Transverse colon (tissue), 4 donors: Measurements from ENCODE around the gene EFCAB7. TPM values are rescaled to one million over a fixed set of nuclear protein-coding genes. Genes with fewer than 3 reads are reported as not detected.

ENCODE experiments used
- DNase-seq: peaks from one replicate; pipeline ENCODE4 v3.0.0-alpha.2; 2019
- H3K27ac ChIP-seq, 4 donors: fragments of 200-600 bp; sonication (generic); 2 replicates each; pipeline ENCODE4 v1.5.1; 2016 to 2018; ENCODE audit warnings: inconsistent platforms in 4 of 4
- H3K27me3 ChIP-seq: fragments of 200-600 bp; sonication (generic); 2 replicates; pipeline ENCODE4 v1.5.1; 2017; ENCODE audit warnings: inconsistent platforms
- H3K36me3 ChIP-seq, 4 donors: fragments of 200-600 bp; sonication (generic); 2 replicates each; pipeline ENCODE4 v1.5.1; 2017 to 2019; ENCODE audit warnings: inconsistent platforms in 4 of 4
- H3K4me1 ChIP-seq, 4 donors: fragments of 200-600 bp; sonication (generic); 2 replicates each; pipeline ENCODE4 v1.5.1; 2017 to 2020; ENCODE audit warnings: inconsistent platforms in 4 of 4
- H3K4me3 ChIP-seq, 4 donors: fragments of 200-600 bp; sonication (generic); 1 replicate in 1 of 4; 2 replicates in 3 of 4; pipeline versions ENCODE4 v1.5.1 to v1.6.1; 2017 to 2019; ENCODE audit warnings: inconsistent platforms in 4 of 4
- H3K9me3 ChIP-seq, 2 donors: fragments of 200-600 bp; sonication (generic); 2 replicates each; pipeline ENCODE4 v1.5.1; 2017 to 2019; ENCODE audit warnings: inconsistent platforms in 2 of 2
- CTCF ChIP-seq, 5 experiments: fragments of 200-600 bp in 3 of 5; fragments of 450-650 bp in 2 of 5; sonication (generic) in 3 of 5; IDR thresholded peaks; 1 replicate in 2 of 5; 2 replicates in 3 of 5; pipeline ENCODE4 v1.5.1; 2016 to 2017; ENCODE audit warnings: antibody characterized with exemption in 5 of 5, inconsistent platforms in 3 of 5, mild to moderate bottlenecking in 2 of 5, moderate library complexity in 1 of 5
- EP300 ChIP-seq: sonication (generic); formaldehyde crosslinking; IDR thresholded peaks from one replicate; pipeline ENCODE4 v1.6.1; 2017; ENCODE audit warnings: antibody characterized with exemption, low read depth
- POLR2A ChIP-seq: fragments of 450-650 bp; IDR thresholded peaks from one replicate; pipeline ENCODE4 v1.6.1; 2016; ENCODE audit warnings: antibody characterized with exemption, mild to moderate bottlenecking, moderate library complexity
- POLR2AphosphoS5 ChIP-seq, 3 donors: sonication (generic); formaldehyde crosslinking; IDR thresholded peaks; one replicate each; pipeline ENCODE4 v1.6.1; 2016; ENCODE audit warnings: antibody characterized with exemption in 3 of 3
- WGBS, 2 donors: methylation state at CpG; one replicate each; pipeline ENCODE4 v1.1.5; 2018; ENCODE audit warnings: low coverage in 1 of 2; 5-methylcytosine and 5-hydroxymethylcytosine counted together
- in situ Hi-C, 4 donors: fragments of 200-750 bp; cut with MboI; loops; one replicate each; pipeline versions ENCODE4 v1.15.0 to v1.15.1; 2017; ENCODE audit warnings: low sequenced_read_pairs in 3 of 4, low pct_ligation_motif_present in 1 of 4, low pct_unique_long_range_greater_than_20kb in 1 of 4
- intact Hi-C: fragments of 100-400 bp; cut with DNase I; formaldehyde crosslinking; loops from one replicate; pipeline ENCODE4 v1.15.1; 2023; ENCODE audit warnings: low total_unique reads
- total RNA-seq, 4 donors: library from RNA; depleted of rRNA; stranded (reverse); fragments of >200 nt; gene quantifications; one replicate each; pipeline ENCODE4 v1.1.0, GENCODE V29; 2016

EFCAB7 gene
- total RNA-seq, 4 donors from 2014 or later = 3.8 to 6.4 (median 4.2) TPM; not detected in 1

- no peaks in the 10 kb centered on the region for H3K36me3 ChIP-seq
- no peaks in the 10 kb centered on the region for H3K9me3 ChIP-seq
- H3K27me3 ChIP-seq = no peaks in the 10 kb centered on the region
- TF ChIP-seq POLR2A (no peak), EP300 (no peak), CTCF (IDR thresholded peaks at IDR 0.05) (no peak), POLR2AphosphoS5 (IDR thresholded peaks at IDR 0.05) (no peak)
- DNase-seq = no peak
- no peaks in the 10 kb centered on the region for H3K4me1 ChIP-seq
- intact Hi-C loops = no loop called here
- 75 to 86% methylated on average over 1 to 2 of the region's 2 CpGs for WGBS, 2 donors
- H3K4me3 ChIP-seq = no peak overlapping the region
- in situ Hi-C loops = no loop called here
- H3K27ac ChIP-seq = no peak overlapping the region
These were observed 6.7 kb upstream of the EFCAB7 start for GRCh38 chr1:63516629-63517028.

- DNase-seq = peak; percentile 8
- no peaks in the 10 kb centered on the region for H3K9me3 ChIP-seq
- H3K4me3 ChIP-seq = peak overlapping the region; percentile 45 to 73 (median 66)
- 1 to 3% methylated on average over 11 of the region's 11 CpGs for whole genome bisulfite sequencing, 2 donors
- in situ Hi-C loops = no loop called here
- peak overlapping the region; percentile 86 to 94 (median 92) for H3K27ac ChIP-seq
- peaks cover 0 to 8% (median 0%) of the 10 kb centered on the region in 4 donors for H3K36me3 ChIP-seq
- peaks cover 6 to 22% (median 15%) of the 10 kb centered on the region in 4 donors for H3K4me1 ChIP-seq
- intact Hi-C loops = no loop called here
- TF ChIP-seq CTCF (IDR thresholded peaks at IDR 0.05) = no peak
- no peak for TF ChIP-seq POLR2AphosphoS5 (IDR thresholded peaks at IDR 0.05)
- TF ChIP-seq EP300 = no peak
- TF ChIP-seq POLR2A = no peak
- H3K27me3 ChIP-seq = no peaks in the 10 kb centered on the region
These were observed 413 bp downstream of the EFCAB7 start for GRCh38 chr1:63523738-63524137.

GRCh38 chr1:63524201-63524600, 876 bp downstream of the EFCAB7 start:
- no peak for DNase-seq
- in situ Hi-C loops = no loop called here

GRCh38 chr1:63532727-63533126, 9.4 kb downstream of the EFCAB7 start:
- no peak overlapping the region for H3K4me3 ChIP-seq
- H3K4me1 ChIP-seq = no peaks in the 10 kb centered on the region
- H3K27ac ChIP-seq = no peak overlapping the region
- intact Hi-C loops = no loop called here
- H3K27me3 ChIP-seq = no peaks in the 10 kb centered on the region
- in situ Hi-C loops = loop anchor here in 1 of 4 donors (25.0 kb wide), 1 partner anchor 695 kb away; no protein-coding TSS in a partner anchor
- no peak for DNase-seq
- WGBS, 2 donors = 88 to 89% methylated on average over 1 of the region's 1 CpG
- H3K36me3 ChIP-seq = peaks cover 0 to 20% (median 4%) of the 10 kb centered on the region in 4 donors
- no peaks in the 10 kb centered on the region for H3K9me3 ChIP-seq
- TF ChIP-seq EP300 = no peak
- no peak for TF ChIP-seq POLR2A
- no peak for TF ChIP-seq CTCF (IDR thresholded peaks at IDR 0.05)
- no peak for TF ChIP-seq POLR2AphosphoS5 (IDR thresholded peaks at IDR 0.05)

More at GRCh38 chr1:63524201-63524600, 876 bp downstream of the EFCAB7 start:
- H3K27me3 ChIP-seq = no peaks in the 10 kb centered on the region
- WGBS, 2 donors = 30 to 32% methylated on average over 3 of the region's 3 CpGs
- H3K36me3 ChIP-seq = peaks cover 0 to 8% (median 0%) of the 10 kb centered on the region in 4 donors
- H3K4me1 ChIP-seq = peaks cover 6 to 22% (median 15%) of the 10 kb centered on the region in 4 donors
- H3K9me3 ChIP-seq = no peaks in the 10 kb centered on the region
- intact Hi-C loops = no loop called here
- peak overlapping the region; percentile 86 to 94 (median 92) for H3K27ac ChIP-seq
- TF ChIP-seq POLR2A (no peak), EP300 (no peak), POLR2AphosphoS5 (IDR thresholded peaks at IDR 0.05) (no peak), CTCF (IDR thresholded peaks at IDR 0.05) (no peak)
- H3K4me3 ChIP-seq = peak overlapping the region in 3 of 4 donors; percentile 45 to 71 (median 62)
